GM18526 (cell line): ENCODE results near the gene DOCK1.

Source experiments
- POLR2A ChIP-seq: IDR thresholded peaks from 3 replicates; pipeline ENCODE4 v1.6.1; 2011; ENCODE audit not compliant: insufficient read length; ENCODE audit errors: extremely low read depth

The DOCK1 gene

GRCh38 chr10:127021801-127022200 is 116.6 kb downstream of the DOCK1 start:
- no peak for TF ChIP-seq POLR2A

GRCh38 chr10:127024685-127025435 is 119.6 kb downstream of the DOCK1 start:
- TF ChIP-seq POLR2A: no peak

GRCh38 chr10:127027786-127028185 is 122.6 kb downstream of the DOCK1 start:
- no peak for TF ChIP-seq POLR2A

- TF ChIP-seq POLR2A: no peak
Observed at GRCh38 chr10:127028556-127028955, 123.3 kb downstream of the DOCK1 start.

- no peak for TF ChIP-seq POLR2A
Observed at GRCh38 chr10:127029061-127029460, 123.8 kb downstream of the DOCK1 start.

- no peak for TF ChIP-seq POLR2A
Observed at GRCh38 chr10:127033216-127034033, 128.2 kb downstream of the DOCK1 start.

GRCh38 chr10:127034034-127034633 is 128.9 kb downstream of the DOCK1 start:
- TF ChIP-seq POLR2A: no peak

GRCh38 chr10:127034790-127035189 is 129.6 kb downstream of the DOCK1 start:
- TF ChIP-seq POLR2A: no peak

GRCh38 chr10:127035827-127036226 is 130.6 kb downstream of the DOCK1 start:
- no peak for TF ChIP-seq POLR2A

GRCh38 chr10:127036987-127037386 is 131.8 kb downstream of the DOCK1 start:
- no peak for TF ChIP-seq POLR2A

- TF ChIP-seq POLR2A: no peak
Observed at GRCh38 chr10:127039435-127039834, 134.2 kb downstream of the DOCK1 start.

- no peak for TF ChIP-seq POLR2A
Observed at GRCh38 chr10:127040756-127041155, 135.5 kb downstream of the DOCK1 start.

- TF ChIP-seq POLR2A: no peak
Observed at GRCh38 chr10:127041552-127041951, 136.3 kb downstream of the DOCK1 start.

- no peak for TF ChIP-seq POLR2A
Observed at GRCh38 chr10:127043301-127043700, 138.1 kb downstream of the DOCK1 start.

- TF ChIP-seq POLR2A: no peak
Observed at GRCh38 chr10:127044186-127044585, 139.0 kb downstream of the DOCK1 start.
